Fibroblast of lung (primary cell): Measurements from ENCODE around the gene GAB2. TPM values are rescaled to one million over a fixed set of nuclear protein-coding genes. Genes with fewer than 3 reads are reported as not detected.

Source experiments
- DNase-seq, 2 donors: peaks; one replicate each; pipeline versions ENCODE4 v3.0.0 to v3.0.0-alpha.2; 2010; ENCODE audit warnings: low read depth in 2 of 2
- H2AFZ ChIP-seq: 2 replicates; pipeline ENCODE4 v1.5.1; 2012; ENCODE audit warnings: low read length, control low read depth, inconsistent platforms
- H3K27ac ChIP-seq: 2 replicates; pipeline ENCODE4 v1.5.1; 2011; ENCODE audit warnings: low read length, control low read depth; ENCODE audit not compliant: insufficient read depth
- H3K27me3 ChIP-seq: 2 replicates; pipeline ENCODE4 v1.5.1; 2011; ENCODE audit warnings: mild to moderate bottlenecking, low read length; ENCODE audit not compliant: control insufficient read depth, insufficient read depth
- H3K36me3 ChIP-seq: 2 replicates; pipeline ENCODE4 v1.5.1; 2011; ENCODE audit warnings: low read length; ENCODE audit not compliant: control insufficient read depth, insufficient read depth
- H3K4me1 ChIP-seq: 2 replicates; pipeline ENCODE4 v1.5.1; 2011; ENCODE audit warnings: low read length; ENCODE audit not compliant: control insufficient read depth, insufficient read depth; ENCODE audit errors: extremely low read depth
- H3K4me2 ChIP-seq: 2 replicates; pipeline ENCODE4 v1.5.1; 2011; ENCODE audit warnings: low read length, control low read depth; ENCODE audit not compliant: insufficient read depth; ENCODE audit errors: extremely low read depth
- H3K4me3 ChIP-seq, 4 experiments: fragments of 200-600 bp in 1 of 4; sonication (generic) in 1 of 4; replicated peaks in 1 of 4; 2 replicates each; pipeline ENCODE4 v1.5.1; 2011 to 2016; ENCODE audit warnings: low read length in 4 of 4, low read depth in 3 of 4, mild to moderate bottlenecking in 3 of 4, control low read depth in 2 of 4, inconsistent platforms in 1 of 4, mixed read lengths in 1 of 4; ENCODE audit not compliant: insufficient read depth in 1 of 4; ENCODE audit errors: control extremely low read depth in 1 of 4
- H3K79me2 ChIP-seq: 2 replicates; pipeline ENCODE4 v1.5.1; 2012; ENCODE audit warnings: mild to moderate bottlenecking, low read length, inconsistent platforms; ENCODE audit not compliant: control insufficient read depth, insufficient read depth
- H3K9ac ChIP-seq: 2 replicates; pipeline ENCODE4 v1.5.1; 2011; ENCODE audit warnings: mild to moderate bottlenecking, low read length, control low read depth; ENCODE audit not compliant: insufficient read depth
- H3K9me3 ChIP-seq: 2 replicates; pipeline ENCODE4 v1.5.1; 2012; ENCODE audit warnings: low read depth, low read length; ENCODE audit not compliant: control insufficient read depth, insufficient read depth
- H4K20me1 ChIP-seq: 2 replicates; pipeline ENCODE4 v1.5.1; 2011; ENCODE audit warnings: low read length; ENCODE audit not compliant: control insufficient read depth, insufficient read depth; ENCODE audit errors: extremely low read depth
- CTCF ChIP-seq, 2 donors: IDR thresholded peaks in 1 of 2; conservative IDR thresholded peaks in 1 of 2; 1 replicate in 1 of 2; 2 replicates in 1 of 2; pipeline ENCODE4 v1.5.1; 2011 to 2012; ENCODE audit warnings: low read length in 2 of 2, control low read depth in 1 of 2, inconsistent platforms in 1 of 2, low read depth in 1 of 2, mild to moderate bottlenecking in 1 of 2
- EZH2 ChIP-seq: IDR thresholded peaks from 2 replicates; pipeline ENCODE4 v1.5.1; 2012; ENCODE audit warnings: low read length, control low read depth, mild to moderate bottlenecking; ENCODE audit errors: missing control alignments
- polyA minus RNA-seq: library from RNA; depleted of rRNA, polyadenylated mRNA; stranded (reverse); fragments of >200 nt; gene quantifications from 2 replicates; pipeline ENCODE4 v1.2.3, GENCODE V29; 2011; ENCODE audit warnings: low replicate concordance
- polyA plus RNA-seq, 2 donors: library from polyadenylated mRNA; depleted of rRNA in 1 of 2; stranded (reverse) in 1 of 2; unstranded in 1 of 2; fragments of >200 nt; gene quantifications; 2 replicates each; pipeline ENCODE4 v1.2.1, GENCODE V29; 2011 to 2012; ENCODE audit warnings: missing spikeins in 1 of 2
- total RNA-seq: library from RNA; depleted of rRNA; stranded (reverse); fragments of >200 nt; gene quantifications from 2 replicates; pipeline ENCODE4 v1.2.1, GENCODE V29; 2014

Gene GAB2, protein sequence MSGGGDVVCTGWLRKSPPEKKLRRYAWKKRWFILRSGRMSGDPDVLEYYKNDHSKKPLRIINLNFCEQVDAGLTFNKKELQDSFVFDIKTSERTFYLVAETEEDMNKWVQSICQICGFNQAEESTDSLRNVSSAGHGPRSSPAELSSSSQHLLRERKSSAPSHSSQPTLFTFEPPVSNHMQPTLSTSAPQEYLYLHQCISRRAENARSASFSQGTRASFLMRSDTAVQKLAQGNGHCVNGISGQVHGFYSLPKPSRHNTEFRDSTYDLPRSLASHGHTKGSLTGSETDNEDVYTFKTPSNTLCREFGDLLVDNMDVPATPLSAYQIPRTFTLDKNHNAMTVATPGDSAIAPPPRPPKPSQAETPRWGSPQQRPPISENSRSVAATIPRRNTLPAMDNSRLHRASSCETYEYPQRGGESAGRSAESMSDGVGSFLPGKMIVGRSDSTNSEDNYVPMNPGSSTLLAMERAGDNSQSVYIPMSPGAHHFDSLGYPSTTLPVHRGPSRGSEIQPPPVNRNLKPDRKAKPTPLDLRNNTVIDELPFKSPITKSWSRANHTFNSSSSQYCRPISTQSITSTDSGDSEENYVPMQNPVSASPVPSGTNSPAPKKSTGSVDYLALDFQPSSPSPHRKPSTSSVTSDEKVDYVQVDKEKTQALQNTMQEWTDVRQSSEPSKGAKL
- 12.8 and 14.0 TPM in 2 replicates for total RNA-seq
- polyA plus RNA-seq: 6.4 and 7.1 TPM in 2 replicates
- polyA plus RNA-seq (2012): 5.3 and 8.7 TPM in 2 replicates
- polyA minus RNA-seq: 14.8 and 18.8 TPM in 2 replicates

GRCh38 chr11:78417175-78417887 is at the start of gene GAB2:
TSS of gene GAB2 (minus strand) at chr11:78417820. CDS start at chr11:78417720, 100 bp downstream.
- DNase-seq: no peak
- Histone ChIP-seq H3K27ac (peak within 1 kb of the TSS; percentile 97), H3K4me3 (peak within 1 kb of the TSS; percentile 64 to 83 (median 71)), H2AFZ (peak within 1 kb of the TSS; percentile 78), H3K9me3 (no peaks in the 10 kb centered on the region), H3K4me2 (peak within 1 kb of the TSS; percentile 94), H3K27me3 (no peaks in the 10 kb centered on the region), H3K36me3 (no peaks in the 10 kb centered on the region), H3K79me2 (peaks cover 6% of the 10 kb centered on the region), H4K20me1 (no peaks in the 10 kb centered on the region), H3K9ac (peak within 1 kb of the TSS; percentile 91), H3K4me1 (peaks cover 15% of the 10 kb centered on the region)
- TF ChIP-seq CTCF (conservative IDR thresholded peaks at IDR 0.05 in 1 of 2, IDR thresholded peaks at IDR 0.05 in 1 of 2; ENCODE audit: low read depth in 1 of 2, low read length in 2 of 2): no peak
- TF ChIP-seq EZH2: no peak

DNA sequence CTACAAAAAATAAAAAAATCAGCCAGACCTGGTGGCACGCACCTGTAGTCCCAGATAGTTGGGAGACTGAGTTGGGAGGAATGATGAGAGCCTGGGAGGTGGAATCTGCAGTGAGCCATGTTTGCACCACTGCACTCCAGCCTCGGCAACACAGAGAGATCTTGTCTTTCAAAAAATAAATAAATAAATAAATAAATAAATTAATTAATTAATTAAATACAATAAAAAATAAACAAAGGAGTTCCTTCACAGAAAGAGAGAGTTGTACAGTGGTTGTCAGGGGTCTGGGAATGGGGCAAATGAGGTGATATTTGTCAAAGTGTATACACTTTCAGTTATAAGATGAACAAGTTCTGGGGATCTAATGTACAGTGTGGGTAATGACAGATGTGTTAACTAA is 49.8 kb upstream of the GAB2 start:
- Histone ChIP-seq H3K9ac (no peak overlapping the region), H3K9me3 (no peaks in the 10 kb centered on the region), H3K36me3 (no peaks in the 10 kb centered on the region), H3K79me2 (no peaks in the 10 kb centered on the region), H3K27me3 (no peaks in the 10 kb centered on the region), H3K4me3 (no peak overlapping the region), H3K4me1 (no peaks in the 10 kb centered on the region), H3K4me2 (no peak overlapping the region), H3K27ac (no peak overlapping the region), H2AFZ (no peak overlapping the region), H4K20me1 (no peaks in the 10 kb centered on the region)
- DNase-seq: no peak
- no peak for TF ChIP-seq CTCF (conservative IDR thresholded peaks at IDR 0.05 in 1 of 2, IDR thresholded peaks at IDR 0.05 in 1 of 2; ENCODE audit: low read depth in 1 of 2, low read length in 2 of 2)
- TF ChIP-seq EZH2: no peak
